Transverse colon (tissue), 4 donors: ENCODE results near the gene CDK17. TPM values are rescaled to one million over a fixed set of nuclear protein-coding genes. Genes with fewer than 3 reads are reported as not detected.
"Not testable (repeated sequence)": the region's sequence is repeated elsewhere in the genome, so short reads cannot be mapped to it uniquely, and the experiment has no call there.

ENCODE experiments used
- DNase-seq: peaks from one replicate; pipeline ENCODE4 v3.0.0-alpha.2; 2019
- H3K27ac ChIP-seq, 4 donors: fragments of 200-600 bp; sonication (generic); 2 replicates each; pipeline ENCODE4 v1.5.1; 2016 to 2018; ENCODE audit warnings: inconsistent platforms in 4 of 4
- H3K27me3 ChIP-seq: fragments of 200-600 bp; sonication (generic); 2 replicates; pipeline ENCODE4 v1.5.1; 2017; ENCODE audit warnings: inconsistent platforms
- H3K36me3 ChIP-seq, 4 donors: fragments of 200-600 bp; sonication (generic); 2 replicates each; pipeline ENCODE4 v1.5.1; 2017 to 2019; ENCODE audit warnings: inconsistent platforms in 4 of 4
- H3K4me1 ChIP-seq, 4 donors: fragments of 200-600 bp; sonication (generic); 2 replicates each; pipeline ENCODE4 v1.5.1; 2017 to 2020; ENCODE audit warnings: inconsistent platforms in 4 of 4
- H3K4me3 ChIP-seq, 4 donors: fragments of 200-600 bp; sonication (generic); 1 replicate in 1 of 4; 2 replicates in 3 of 4; pipeline versions ENCODE4 v1.5.1 to v1.6.1; 2017 to 2019; ENCODE audit warnings: inconsistent platforms in 4 of 4
- H3K9me3 ChIP-seq, 2 donors: fragments of 200-600 bp; sonication (generic); 2 replicates each; pipeline ENCODE4 v1.5.1; 2017 to 2019; ENCODE audit warnings: inconsistent platforms in 2 of 2
- CTCF ChIP-seq, 5 experiments: fragments of 200-600 bp in 3 of 5; fragments of 450-650 bp in 2 of 5; sonication (generic) in 3 of 5; IDR thresholded peaks; 1 replicate in 2 of 5; 2 replicates in 3 of 5; pipeline ENCODE4 v1.5.1; 2016 to 2017; ENCODE audit warnings: antibody characterized with exemption in 5 of 5, inconsistent platforms in 3 of 5, mild to moderate bottlenecking in 2 of 5, moderate library complexity in 1 of 5
- EP300 ChIP-seq: sonication (generic); formaldehyde crosslinking; IDR thresholded peaks from one replicate; pipeline ENCODE4 v1.6.1; 2017; ENCODE audit warnings: antibody characterized with exemption, low read depth
- POLR2A ChIP-seq: fragments of 450-650 bp; IDR thresholded peaks from one replicate; pipeline ENCODE4 v1.6.1; 2016; ENCODE audit warnings: antibody characterized with exemption, mild to moderate bottlenecking, moderate library complexity
- POLR2AphosphoS5 ChIP-seq, 3 donors: sonication (generic); formaldehyde crosslinking; IDR thresholded peaks; one replicate each; pipeline ENCODE4 v1.6.1; 2016; ENCODE audit warnings: antibody characterized with exemption in 3 of 3
- WGBS, 2 donors: methylation state at CpG; one replicate each; pipeline ENCODE4 v1.1.5; 2018; ENCODE audit warnings: low coverage in 1 of 2; 5-methylcytosine and 5-hydroxymethylcytosine counted together
- in situ Hi-C, 4 donors: fragments of 200-750 bp; cut with MboI; loops; one replicate each; pipeline versions ENCODE4 v1.15.0 to v1.15.1; 2017; ENCODE audit warnings: low sequenced_read_pairs in 3 of 4, low pct_ligation_motif_present in 1 of 4, low pct_unique_long_range_greater_than_20kb in 1 of 4
- intact Hi-C: fragments of 100-400 bp; cut with DNase I; formaldehyde crosslinking; loops from one replicate; pipeline ENCODE4 v1.15.1; 2023; ENCODE audit warnings: low total_unique reads
- total RNA-seq, 4 donors: library from RNA; depleted of rRNA; stranded (reverse); fragments of >200 nt; gene quantifications; one replicate each; pipeline ENCODE4 v1.1.0, GENCODE V29; 2016

The CDK17 gene
- total RNA-seq, 4 donors from 2014 or later: 32.5 to 81.4 (median 51.8) TPM

DNA sequence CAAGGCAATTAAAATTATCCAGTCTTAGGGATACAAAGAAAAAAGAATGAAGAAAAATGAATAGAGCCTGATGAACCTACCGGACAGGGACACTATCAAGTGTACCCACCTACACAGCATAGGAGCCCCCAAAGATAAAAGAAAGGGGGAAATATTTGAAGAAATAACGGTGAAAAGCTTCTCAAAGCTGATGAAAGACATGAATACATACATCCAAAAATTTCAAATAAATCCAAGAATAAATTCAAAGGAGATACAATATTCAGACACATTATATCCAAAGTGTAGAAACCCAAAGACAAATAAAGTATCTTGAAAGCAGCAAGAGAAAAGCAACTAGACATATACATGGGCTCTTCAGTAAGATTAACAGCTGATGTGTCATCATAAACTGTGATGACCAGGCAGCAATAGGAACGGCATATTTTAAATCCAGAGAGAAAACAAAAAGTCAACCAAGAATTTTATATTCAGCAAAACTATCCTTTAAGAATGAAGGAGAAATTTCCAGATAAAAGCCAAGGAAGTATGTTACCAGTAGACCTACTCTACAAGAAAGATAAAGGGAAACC lies 56.0 kb downstream of the CDK17 start:
- Histone ChIP-seq H3K4me3 (no peak overlapping the region), H3K9me3 (peaks cover 10 to 14% of the 10 kb centered on the region in 2 donors), H3K27me3 (no peaks in the 10 kb centered on the region), H3K27ac (no peak overlapping the region), H3K4me1 (peaks cover 0 to 32% (median 19%) of the 10 kb centered on the region in 4 donors), H3K36me3 (peaks cover 0 to 10% (median 3%) of the 10 kb centered on the region in 4 donors)
- intact Hi-C loops: no loop called here
- WGBS, 2 donors: 88 to 100% methylated on average over 3 of the region's 3 CpGs
- no peak for DNase-seq
- TF ChIP-seq CTCF (IDR thresholded peaks at IDR 0.05) (no peak), POLR2AphosphoS5 (IDR thresholded peaks at IDR 0.05) (no peak), EP300 (no peak), POLR2A (no peak)
- in situ Hi-C loops: no loop called here

DNA sequence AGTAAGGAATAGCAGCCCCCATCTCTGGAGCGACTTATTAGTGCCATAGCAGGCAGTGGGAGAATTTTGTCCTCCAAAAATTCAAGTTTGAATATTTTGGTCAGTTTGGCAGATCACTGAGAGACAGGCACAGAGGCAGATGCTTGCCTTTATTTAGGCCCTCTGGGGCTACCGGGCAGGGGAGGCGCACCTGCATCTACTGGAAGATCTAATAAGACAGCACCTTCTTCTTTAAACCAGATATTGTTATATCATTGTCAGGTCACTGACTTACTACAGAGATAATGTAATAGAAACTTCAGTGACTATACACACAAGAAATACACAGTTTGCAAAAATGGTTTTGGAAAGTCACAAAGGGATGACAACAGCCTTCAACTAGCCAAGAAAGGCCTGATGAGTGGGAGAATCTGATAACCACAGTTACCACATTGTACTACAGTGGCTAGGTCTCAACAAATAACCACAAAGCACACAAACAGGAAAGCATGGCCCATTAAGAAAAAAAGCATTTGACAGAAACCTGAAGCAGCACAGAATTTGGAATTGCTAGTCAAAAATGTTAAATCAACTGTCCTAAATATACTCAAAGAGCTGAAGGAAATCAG lies 56.8 kb downstream of the CDK17 start:
- peaks cover 0 to 33% (median 25%) of the 10 kb centered on the region in 4 donors for H3K4me1 ChIP-seq
- H3K27me3 ChIP-seq: no peaks in the 10 kb centered on the region
- H3K27ac ChIP-seq: no peak overlapping the region
- no peak overlapping the region for H3K4me3 ChIP-seq
- peaks cover 10 to 14% of the 10 kb centered on the region in 2 donors for H3K9me3 ChIP-seq
- H3K36me3 ChIP-seq: peaks cover 0 to 10% (median 3%) of the 10 kb centered on the region in 4 donors
- DNase-seq: no peak
- TF ChIP-seq POLR2AphosphoS5 (IDR thresholded peaks at IDR 0.05) (no peak), POLR2A (no peak), CTCF (IDR thresholded peaks at IDR 0.05) (no peak), EP300 (no peak)
- intact Hi-C loops (no loop called here), in situ Hi-C loops (no loop called here)
- 89 to 90% methylated on average over 2 to 3 of the region's 3 CpGs for WGBS, 2 donors

DNA sequence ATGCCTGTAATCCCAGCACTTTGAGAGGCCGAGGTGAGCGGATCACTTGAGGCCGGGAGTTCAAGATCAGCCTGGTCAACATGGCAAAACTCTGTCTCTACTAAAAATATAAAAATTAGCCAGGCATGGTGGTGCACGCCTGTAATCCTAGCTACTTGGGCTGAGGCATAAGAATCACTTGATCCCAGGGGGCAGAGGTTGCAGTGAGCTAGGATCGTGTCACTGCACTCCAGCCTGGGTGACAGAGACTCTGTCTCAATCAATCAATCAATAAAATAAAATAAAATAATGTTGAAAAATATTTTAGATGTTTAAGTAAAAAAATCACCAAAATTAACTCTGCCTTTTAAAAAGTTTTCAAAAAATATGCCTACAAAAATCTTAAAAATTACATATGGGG lies 60.6 kb downstream of the CDK17 start:
- H3K4me3 ChIP-seq, DNase-seq, H3K27me3 ChIP-seq, intact Hi-C loops, H3K27ac ChIP-seq, in situ Hi-C loops, H3K36me3 ChIP-seq: not testable (repeated sequence)
- H3K9me3 ChIP-seq: peaks cover 6 to 12% of the 10 kb centered on the region in 2 donors
- peaks cover 0 to 15% (median 11%) of the 10 kb centered on the region in 4 donors for H3K4me1 ChIP-seq
- WGBS, 2 donors: 95 to 97% methylated on average over 5 of the region's 5 CpGs

GRCh38 chr12:96338852-96339471 lies 61.3 kb downstream of the CDK17 start:
- intact Hi-C loops: no loop called here
- WGBS, 2 donors: 49 to 60% methylated on average over 3 of the region's 3 CpGs
- Histone ChIP-seq H3K27ac (peak overlapping the region in 1 of 4 donors; percentile 2), H3K4me3 (no peak overlapping the region), H3K36me3 (no peaks in the 10 kb centered on the region), H3K9me3 (peaks cover 0 to 5% of the 10 kb centered on the region in 2 donors), H3K4me1 (peaks cover 0 to 15% (median 11%) of the 10 kb centered on the region in 4 donors), H3K27me3 (no peaks in the 10 kb centered on the region)
- TF ChIP-seq CTCF (IDR thresholded peaks at IDR 0.05): no peak
- no peak for TF ChIP-seq POLR2A
- TF ChIP-seq POLR2AphosphoS5 (IDR thresholded peaks at IDR 0.05): no peak
- no peak for TF ChIP-seq EP300
- no peak for DNase-seq
- in situ Hi-C loops: no loop called here
